GM19468 (cell line): ENCODE results near the gene HMGCLL1.

Experiments
- ATAC-seq: cut with Tn5 transposase; IDR thresholded peaks from one replicate; pipeline ENCODE4 v1.9.1; 2021; ENCODE audit warnings: mild to moderate bottlenecking, moderate library complexity, moderate number of reproducible peaks; ENCODE audit not compliant: unreplicated experiment; ENCODE audit errors: extremely low read depth

The HMGCLL1 gene

DNA sequence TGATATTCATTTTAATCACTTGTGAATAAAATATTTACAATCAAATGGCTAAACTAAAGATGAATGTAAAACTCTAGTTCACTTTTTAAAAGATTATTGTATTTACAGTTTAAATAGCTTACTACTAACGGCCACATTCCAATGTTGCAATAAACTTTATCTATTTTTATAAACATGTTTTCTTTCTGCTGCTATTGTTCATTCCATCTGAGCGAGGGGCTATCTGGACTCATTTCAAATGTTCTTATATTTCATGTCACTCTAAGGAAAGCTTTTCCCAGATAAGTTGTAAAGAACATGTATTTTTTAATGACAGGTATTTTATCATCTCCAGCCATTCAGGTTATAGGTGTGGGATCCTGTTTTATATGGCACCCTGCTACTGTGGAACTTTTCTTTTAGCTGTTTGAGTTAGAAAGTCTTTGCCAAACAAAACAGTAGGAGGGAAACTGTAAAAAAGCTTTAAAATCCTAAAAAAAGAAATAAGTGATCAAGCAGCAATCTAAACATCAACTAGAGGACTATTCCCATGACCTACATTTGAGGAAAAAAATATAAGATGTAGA lies 42.5 kb downstream of the HMGCLL1 start:
- ATAC-seq = no peak

- ATAC-seq = no peak
These were observed 47.5 kb downstream of the HMGCLL1 start for GRCh38 chr6:55531496-55531895.

GRCh38 chr6:55530931-55531330 lies 48.1 kb downstream of the HMGCLL1 start:
- ATAC-seq = no peak

DNA sequence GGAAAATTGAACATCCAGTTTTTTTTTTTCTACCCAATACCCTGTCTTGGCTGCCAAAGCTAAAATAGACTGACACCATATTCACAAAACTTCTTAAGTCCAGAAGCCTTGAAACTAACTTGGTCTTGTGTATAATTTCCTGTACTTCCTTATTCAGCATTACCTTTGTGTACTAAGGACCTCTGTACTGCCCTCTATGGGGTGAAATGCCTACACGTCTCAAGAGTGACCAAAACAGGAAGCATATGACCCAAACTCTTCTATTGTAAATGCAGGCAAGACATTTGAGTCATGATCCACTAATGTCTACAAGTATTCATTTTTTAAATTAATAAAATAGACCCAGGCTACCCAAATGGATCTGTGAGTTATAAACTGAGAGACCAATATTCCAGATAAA lies 50.4 kb downstream of the HMGCLL1 start:
- peak; percentile 72 for ATAC-seq

DNA sequence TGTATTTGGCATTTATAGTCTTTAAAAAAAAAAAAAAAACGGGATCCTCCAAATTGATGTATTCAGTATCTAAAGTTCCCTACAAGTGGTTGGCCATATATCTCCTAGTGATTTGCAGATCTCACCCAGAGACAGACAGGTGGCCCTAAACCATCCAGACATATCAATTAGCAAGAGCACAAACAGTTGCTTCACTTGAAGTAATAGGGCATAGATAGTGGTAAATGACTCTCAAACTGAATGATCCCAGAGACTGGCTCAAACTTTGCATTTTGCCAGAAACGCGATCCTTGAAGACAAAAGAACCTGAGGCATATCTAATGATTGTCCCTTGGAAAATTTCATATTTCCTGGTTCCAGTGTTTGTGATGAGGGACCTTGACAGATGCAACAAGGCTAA lies 54.6 kb downstream of the HMGCLL1 start:
- ATAC-seq = no peak

DNA sequence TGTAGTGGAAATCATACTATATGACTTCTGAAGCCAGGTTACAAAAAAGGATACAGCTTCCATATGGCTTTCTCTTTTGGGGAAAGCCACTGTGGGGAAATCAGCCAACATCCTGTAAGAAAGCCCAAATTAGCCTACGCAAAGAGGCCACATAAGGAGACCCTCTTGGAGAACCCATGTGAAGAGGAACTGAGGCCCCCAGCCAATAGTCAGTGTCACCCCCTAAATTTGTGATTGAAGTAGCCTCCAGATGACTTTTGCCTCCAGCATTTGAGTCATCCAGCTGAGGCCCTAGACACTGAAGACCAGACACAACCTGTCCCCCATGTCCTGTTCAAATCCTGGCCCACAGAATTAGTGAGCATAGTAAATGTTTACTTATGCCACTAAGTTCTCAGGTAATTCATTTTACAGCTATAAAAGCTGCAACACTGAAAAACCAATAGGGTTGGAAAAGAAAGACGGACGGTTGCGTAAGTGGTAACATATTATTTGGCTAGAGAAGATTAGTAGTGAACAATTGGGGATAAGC lies 60.4 kb downstream of the HMGCLL1 start:
- ATAC-seq = no peak

DNA sequence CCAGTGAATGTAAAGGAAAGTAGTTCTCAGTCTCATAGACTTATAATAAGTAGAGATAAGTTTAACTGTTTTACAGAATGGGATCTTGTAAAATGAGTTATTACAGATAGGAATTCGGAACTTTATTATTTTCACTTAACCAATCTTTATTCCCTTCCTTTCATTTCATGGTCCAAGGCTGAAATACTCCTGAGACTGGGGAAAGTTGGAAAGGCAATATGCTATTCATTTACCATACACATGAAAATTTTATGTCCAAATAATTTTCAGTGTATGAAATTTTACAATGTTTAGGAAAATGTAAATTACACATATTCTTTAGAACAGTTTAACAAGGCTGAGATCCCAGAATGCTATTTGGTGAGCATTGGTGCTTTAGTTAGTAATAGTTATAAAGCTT lies 62.3 kb downstream of the HMGCLL1 start:
- ATAC-seq = no peak

- ATAC-seq = no peak
These were observed 66.1 kb downstream of the HMGCLL1 start for GRCh38 chr6:55512904-55513303.

GRCh38 chr6:55511122-55511800 lies 67.7 kb downstream of the HMGCLL1 start:
- ATAC-seq = no peak

DNA sequence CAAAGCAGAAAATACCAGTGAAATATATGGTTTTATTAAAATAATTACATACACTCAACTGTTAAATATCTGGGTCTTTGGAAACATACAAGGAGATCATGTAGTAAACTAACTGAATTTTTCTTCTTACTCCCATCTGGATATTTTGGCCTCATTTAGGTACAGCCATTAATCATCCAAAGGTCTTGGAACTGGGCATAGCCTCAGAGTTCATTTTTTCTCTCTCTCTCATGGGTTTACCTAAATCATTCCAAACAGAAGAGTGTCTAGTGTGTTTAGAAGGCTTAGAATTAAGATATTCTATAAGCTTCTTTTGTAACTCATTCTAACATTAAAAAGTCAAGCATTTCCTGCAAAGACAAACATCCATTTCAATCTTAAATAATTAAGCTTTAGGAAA lies 79.4 kb downstream of the HMGCLL1 start:
- ATAC-seq = no peak

GRCh38 chr6:55497694-55498093 lies 81.3 kb downstream of the HMGCLL1 start:
- ATAC-seq = no peak

GRCh38 chr6:55496201-55496600 lies 82.8 kb downstream of the HMGCLL1 start:
- no peak for ATAC-seq

- no peak for ATAC-seq
These were observed 83.7 kb downstream of the HMGCLL1 start for GRCh38 chr6:55495277-55495676.

GRCh38 chr6:55494411-55494810 lies 84.6 kb downstream of the HMGCLL1 start:
- no peak for ATAC-seq

DNA sequence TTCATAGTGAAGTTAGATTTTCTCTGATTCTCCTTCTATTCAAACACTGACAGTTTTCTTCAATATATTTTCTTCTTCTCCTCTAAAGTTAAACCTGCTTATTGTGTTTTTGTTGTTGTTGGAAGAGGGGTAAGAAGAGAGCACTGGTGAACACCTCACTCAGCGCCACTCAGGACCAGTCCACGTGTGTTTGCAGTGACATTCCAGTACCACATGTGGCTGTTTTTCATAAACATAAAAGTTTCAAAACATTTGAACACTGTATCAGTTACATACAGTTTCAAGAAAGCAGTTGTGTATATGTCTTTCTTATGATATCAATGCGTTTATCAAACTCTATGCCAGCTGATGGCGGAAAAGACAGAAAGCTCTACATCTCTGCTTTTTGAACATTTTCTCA lies 86.7 kb downstream of the HMGCLL1 start:
- no peak for ATAC-seq

GRCh38 chr6:55490871-55491270 lies 88.1 kb downstream of the HMGCLL1 start:
- no peak for ATAC-seq

GRCh38 chr6:55474382-55474781 lies 104.6 kb downstream of the HMGCLL1 start:
- no peak for ATAC-seq

DNA sequence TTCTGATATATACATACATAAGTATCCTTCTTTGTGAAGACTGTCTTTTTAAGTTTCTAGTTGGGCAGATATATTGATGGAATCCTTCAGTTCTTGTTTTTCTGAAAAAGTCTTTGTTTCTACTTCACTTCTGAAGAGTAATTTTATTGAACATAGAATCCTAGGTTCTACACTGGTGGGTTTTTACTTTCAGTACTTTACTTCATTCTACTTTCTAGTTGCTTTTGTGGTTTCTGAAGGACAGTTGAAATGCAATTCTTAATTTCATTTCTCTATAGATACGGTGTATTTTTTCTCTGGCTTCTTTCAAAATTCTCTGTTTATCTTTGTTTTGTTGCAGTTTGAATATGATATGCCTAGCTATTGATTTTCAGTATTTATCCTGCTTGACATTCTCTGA lies 105.3 kb downstream of the HMGCLL1 start:
- no peak for ATAC-seq

DNA sequence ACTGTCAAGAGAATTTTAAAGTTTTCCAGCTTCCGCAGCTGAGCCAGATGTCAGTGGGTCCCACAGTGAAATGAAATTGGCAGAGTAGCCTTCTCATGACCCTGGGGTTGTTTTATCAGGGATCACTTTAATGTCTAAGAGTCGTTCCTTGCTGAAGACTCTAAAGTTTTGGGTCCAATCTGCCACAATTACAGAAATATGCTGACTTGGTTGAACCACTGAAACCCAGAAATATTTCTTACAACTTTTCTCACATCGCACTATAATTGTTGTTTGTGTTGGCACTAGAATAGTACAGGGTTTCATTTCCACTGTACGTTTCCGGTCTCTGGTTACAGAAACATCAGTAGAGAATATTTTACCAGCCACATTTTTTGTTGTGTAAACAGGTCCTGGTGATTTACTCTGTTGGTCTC lies 109.0 kb downstream of the HMGCLL1 start:
- ATAC-seq = no peak

GRCh38 chr6:55456016-55456415 lies 123.0 kb downstream of the HMGCLL1 start:
- no peak for ATAC-seq

DNA sequence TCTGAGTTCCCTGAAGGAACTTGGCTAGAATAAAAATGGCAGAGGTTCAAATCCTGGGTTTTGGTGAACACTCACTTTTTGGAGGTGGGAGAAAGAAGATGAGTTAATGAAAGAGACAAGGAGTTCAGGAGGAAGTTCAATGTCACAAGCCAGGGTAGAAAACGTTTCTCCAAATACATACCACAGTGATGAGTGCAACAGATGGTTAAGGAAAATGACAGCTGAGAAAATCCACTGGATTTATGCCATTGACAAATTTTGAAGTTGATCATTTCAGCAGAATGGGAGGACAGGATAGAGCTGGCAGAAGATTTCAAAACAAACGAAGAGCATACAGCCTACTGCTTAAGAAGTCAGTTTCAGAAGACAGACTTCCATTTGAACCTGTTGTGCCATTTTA lies 129.0 kb downstream of the HMGCLL1 start:
- no peak for ATAC-seq

DNA sequence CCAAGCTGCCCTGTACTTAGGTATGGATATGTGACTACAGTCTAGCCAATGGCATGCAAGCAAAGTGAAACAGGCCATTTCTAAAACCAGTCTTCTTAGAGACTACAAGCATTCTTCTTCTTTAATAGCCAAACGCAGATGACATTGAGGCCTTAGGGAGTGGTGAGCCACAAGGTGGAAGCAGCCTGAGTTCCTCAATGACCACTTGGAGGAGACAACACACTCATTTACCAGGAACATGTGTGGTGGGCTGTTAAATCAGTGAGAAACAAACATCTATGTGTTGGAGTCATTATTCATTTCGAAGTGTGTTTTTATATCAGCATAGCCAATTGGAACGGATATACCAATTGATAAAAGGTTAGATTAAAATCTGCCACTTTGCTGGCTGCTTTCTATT lies 129.8 kb downstream of the HMGCLL1 start:
- ATAC-seq = no peak
